Right ventricle myocardium inferior (tissue), 1 donor: Measurements from ENCODE around the gene CYRIA. TPM values are rescaled to one million over a fixed set of nuclear protein-coding genes. Genes with fewer than 3 reads are reported as not detected.

Source experiments
- ATAC-seq: fragments of 200-7000 bp; cut with Tn5 transposase; one replicate; pipeline ENCODE4 v1.9.1; 2020; ENCODE audit warnings: mild to moderate bottlenecking, moderate library complexity
- DNase-seq: peaks from one replicate; pipeline ENCODE4 v3.0.0; 2021; ENCODE audit errors: missing footprints
- intact Hi-C: fragments of 100-400 bp; cut with DNase I; formaldehyde crosslinking; loops from one replicate; pipeline ENCODE4 v1.11.0; 2022
- long read RNA-seq: library from polyadenylated mRNA; unstranded; transcript quantifications from one replicate; pipeline ENCODE4 v2.0.0, GENCODE V29; 2021
- total RNA-seq: library from RNA; stranded (reverse); fragmentation: NEBNext Ultra II Directional; extraction: Animal tissue kit (Norgen Biotek cat#: 25700); gene quantifications from one replicate; pipeline ENCODE4 v1.2.1, GENCODE V29; 2021
- donor health status: DM: no; HTN: yes; CAD: no; lungs with severe emphysema.

CYRIA gene
- 5.1 TPM for total RNA-seq
- long read RNA-seq, partial matches to known transcripts: 0 of 1 reads
- long read RNA-seq, other reads (novel, unspliced or antisense): 1 of 1 reads

DNA sequence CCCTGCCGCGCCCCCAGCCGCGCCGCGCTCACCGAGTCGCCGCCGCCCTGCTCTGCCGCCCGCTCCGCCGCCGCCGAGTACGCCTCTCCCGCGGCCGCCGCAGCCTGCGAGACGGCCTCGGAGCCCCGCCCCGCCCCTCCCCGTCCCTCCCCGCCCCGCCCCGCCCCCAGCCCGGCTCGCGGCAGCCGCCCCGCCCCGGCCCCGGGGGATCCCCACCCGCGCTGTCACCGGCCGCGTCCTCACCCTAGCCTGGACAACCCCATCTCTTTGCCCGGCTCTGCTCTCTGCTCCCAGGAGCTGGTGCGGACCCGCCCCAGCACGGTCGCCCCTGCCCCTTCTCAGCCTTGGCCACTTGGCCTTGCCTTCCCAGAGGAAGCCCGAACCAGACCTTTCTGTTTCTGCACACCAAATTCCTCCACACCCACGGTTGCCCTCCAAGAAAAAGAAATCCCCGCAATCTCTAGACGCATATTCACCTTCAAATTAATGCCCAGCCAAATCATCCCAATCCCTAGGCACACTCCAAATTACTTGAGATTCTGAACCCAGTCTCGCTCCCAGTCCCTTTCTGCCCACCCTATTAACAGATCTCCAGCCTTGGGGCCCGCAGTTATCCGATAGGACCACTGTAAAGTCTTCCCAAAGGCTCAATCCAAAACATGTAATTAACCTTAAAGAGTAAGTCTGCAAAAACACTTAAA, at the start of gene CYRIA:
Gene CYRIA, minus strand, starts transcription at position 87 of the 701 bp plus-strand sequence. CDS start 77,715 bp downstream, outside the sequence.
- intact Hi-C loops: loop anchor here (2.0 kb wide), 1 partner anchor 51 kb away; no protein-coding TSS in a partner anchor
- ATAC-seq (peak; percentile 83), DNase-seq (peak; percentile 86)

DNA sequence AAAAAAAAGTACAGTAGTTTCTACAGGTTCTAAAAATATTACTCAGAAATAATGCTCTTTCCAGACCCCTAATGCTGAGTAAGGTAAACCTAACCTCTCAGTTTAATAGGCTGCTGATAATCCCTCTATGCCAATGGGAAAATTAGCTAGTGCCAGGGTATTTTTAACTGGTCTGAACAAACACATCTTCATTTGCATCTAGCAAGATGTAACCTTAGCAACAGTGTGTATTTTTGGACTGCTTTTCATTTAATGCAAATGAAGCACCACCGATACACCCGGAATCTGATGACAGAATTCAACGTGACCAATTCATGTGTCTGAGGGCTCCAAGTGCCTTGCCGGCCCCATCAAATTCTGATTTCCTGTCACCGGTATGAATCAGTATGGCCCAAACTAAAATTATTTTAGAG, 47.4 kb upstream of the CYRIA start:
- ATAC-seq (no peak), DNase-seq (no peak)
- intact Hi-C loops: no loop called here

DNA sequence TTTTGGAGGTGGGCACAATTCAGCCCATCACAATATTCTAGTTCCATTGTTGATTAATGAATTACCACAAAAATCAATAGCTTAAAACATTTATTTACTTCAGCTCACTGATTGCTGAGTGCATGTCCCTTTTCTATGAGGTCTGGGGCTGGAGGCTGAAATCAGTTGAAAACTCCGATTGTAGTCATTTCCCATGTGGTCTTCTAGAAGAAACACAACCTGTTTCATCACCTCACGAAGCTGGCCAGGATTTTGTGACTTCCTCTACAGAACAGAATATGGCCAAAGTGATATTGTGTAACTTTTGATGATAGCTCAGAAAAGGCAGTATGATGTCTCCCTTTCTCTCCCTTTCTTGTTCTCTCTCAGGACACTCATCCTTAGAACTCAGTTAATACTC, 44.1 kb upstream of the CYRIA start:
- peak; percentile 13 for ATAC-seq
- intact Hi-C loops: no loop called here
- no peak for DNase-seq

DNA sequence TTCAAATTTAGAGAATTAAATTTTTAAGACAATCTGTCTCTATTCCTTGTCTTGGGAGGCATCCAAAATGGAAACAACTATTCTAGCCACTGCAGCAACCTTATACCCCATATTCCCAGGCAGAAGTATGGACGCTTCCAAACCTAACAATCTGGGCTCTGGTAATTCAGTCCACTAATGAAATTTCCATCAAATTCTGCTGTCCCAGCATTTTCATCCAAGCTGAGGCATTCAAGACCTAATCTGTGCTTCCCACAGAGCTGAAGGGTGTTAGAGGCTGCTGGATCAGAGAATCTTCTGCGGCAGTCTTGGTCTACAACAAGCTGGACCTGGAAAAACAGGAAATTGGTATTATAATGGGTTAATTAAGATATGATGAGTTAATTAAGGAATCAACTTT, 42.5 kb upstream of the CYRIA start:
- DNase-seq (no peak), ATAC-seq (no peak)
- intact Hi-C loops: no loop called here

DNA sequence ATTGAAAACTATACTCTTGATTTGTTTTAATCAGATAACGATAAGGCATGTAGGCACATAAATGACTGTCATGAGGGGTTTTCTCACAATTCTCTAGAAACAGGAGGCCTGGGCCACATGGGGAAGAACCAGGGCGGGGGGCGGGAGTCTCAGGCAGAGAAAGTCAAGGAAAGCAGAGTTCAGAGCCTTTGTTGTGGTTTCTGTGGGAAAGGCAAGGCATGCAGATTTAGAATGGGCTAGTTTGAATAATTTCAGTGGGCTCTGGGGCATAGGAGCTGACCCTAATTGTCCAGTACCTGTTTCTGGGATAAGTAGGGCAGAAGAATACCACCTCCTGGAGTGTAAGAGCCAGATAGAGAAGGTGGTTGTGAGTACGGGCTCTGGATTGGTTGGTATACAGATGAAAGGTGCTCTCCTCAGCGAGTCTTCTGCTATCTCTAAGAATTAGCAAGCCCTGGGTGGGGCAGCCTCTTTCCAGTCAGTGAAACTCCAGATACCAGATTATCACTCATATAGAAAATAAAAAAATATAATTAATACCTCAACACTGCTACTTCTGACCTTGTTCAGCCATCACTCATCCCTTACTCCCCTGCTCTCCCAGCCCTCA, 41.5 kb upstream of the CYRIA start:
- ATAC-seq: no peak
- intact Hi-C loops: no loop called here
- DNase-seq: no peak

DNA sequence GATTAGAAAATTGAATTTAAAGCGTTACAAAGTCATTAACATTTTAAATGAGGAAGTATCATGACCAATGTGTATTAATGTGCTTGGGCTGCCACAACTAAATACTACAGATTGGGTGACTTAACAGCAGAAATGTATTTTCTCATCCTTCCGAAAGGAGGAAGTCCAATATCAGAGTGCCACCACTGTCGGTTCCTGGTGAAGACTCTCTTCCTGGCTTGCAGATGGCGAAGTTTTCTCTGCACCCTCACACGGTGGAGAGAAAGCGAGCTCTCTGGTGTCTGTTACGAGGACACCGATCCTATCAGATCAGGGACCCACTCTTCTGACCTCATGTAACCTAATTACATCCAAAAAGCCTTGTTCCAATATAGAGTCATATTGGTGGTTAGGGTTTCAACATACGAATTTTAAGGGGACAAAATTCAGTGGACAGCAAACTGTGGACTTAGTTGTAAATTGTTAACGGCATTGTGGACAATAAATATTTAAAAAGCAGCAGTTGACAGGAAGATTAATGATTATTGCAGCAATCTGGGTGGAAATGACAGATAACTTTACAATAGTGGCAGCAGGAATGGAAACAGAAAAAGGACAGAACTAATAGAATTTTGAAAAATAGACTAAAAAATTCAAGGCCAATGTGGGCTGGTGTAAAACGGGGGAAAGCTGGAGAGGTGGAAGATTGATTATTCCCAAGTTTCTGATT, 35.1 kb upstream of the CYRIA start:
- no peak for ATAC-seq
- no peak for DNase-seq
- intact Hi-C loops: no loop called here

DNA sequence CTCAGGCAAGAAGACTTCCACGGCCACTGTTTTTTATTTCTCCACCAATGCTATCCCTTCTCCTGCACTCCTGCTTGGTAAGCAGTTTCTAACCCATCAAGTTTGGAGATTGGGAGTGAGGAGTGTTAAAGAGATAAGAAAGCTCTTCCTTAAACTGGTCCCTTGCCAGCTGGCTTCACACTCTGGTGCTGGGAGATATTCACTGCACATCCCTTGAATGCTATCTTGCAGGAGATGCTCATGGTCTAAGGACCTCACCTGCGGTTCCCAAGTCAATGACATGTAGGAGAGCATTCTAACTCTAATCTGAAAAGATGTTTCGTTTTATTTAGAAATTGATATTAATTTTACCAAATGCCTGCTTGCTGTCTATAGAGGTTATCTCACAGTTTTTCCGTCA, 28.2 kb upstream of the CYRIA start:
- no peak for ATAC-seq
- intact Hi-C loops: no loop called here
- no peak for DNase-seq

DNA sequence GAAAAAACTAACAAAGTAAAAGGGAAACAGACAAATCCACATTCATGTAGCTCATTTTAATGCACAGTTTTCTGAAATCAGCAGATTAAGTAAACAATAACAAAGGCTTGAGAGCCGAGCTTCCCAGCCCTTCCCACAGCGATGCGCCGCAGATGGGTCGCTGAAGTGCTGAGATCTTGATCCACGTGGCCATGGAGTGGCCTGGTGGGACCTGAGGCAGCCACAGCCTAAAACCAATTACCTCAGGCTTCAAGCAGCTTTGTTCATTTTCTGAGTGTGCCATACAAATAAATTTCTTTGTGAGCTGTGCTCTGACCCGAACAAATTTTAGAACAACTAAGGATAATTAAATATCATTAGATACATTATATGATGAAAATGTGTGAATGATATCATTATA, 25.6 kb upstream of the CYRIA start:
- intact Hi-C loops: no loop called here
- ATAC-seq: no peak
- no peak for DNase-seq

DNA sequence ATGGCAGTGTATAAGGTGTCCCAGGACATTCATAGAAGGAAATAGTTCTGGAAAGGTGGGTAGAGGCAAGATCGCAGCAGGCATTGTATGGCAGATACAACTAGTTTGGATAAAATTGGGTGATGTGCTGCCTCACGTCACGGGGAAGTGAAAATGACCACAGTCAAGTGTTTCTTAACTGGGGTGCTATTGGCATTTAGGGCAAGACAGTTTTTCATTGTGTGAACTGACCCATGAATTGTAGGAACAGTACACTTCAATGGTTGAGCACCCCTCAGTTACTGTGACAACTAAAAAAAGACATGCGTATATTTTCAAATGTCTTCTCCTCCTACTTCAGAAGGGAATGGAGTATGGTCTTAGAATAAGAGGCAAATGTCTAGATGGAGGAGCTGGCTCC, 22.3 kb upstream of the CYRIA start:
- no peak for ATAC-seq
- DNase-seq: no peak
- intact Hi-C loops: no loop called here

DNA sequence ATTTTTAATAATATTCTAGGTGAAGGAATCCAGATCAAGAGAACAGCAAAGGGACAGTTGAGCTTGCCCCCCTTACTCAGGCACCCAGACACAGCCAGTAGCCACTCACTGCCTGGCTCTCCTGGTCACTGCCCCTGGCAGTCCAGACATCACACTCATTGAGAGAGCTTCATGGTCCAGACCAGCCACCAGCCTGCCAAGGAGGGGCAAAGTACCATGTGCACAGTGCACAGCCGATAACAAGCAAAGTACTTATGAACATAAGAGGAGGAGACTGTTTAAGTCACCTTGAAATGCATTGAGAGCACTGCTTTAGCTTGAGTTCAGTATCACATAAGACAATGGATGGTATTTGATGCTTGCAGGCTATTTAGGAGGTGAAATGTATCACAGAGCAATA, 21.6 kb upstream of the CYRIA start:
- ATAC-seq (peak; percentile 83), DNase-seq (no peak)
- intact Hi-C loops: no loop called here

DNA sequence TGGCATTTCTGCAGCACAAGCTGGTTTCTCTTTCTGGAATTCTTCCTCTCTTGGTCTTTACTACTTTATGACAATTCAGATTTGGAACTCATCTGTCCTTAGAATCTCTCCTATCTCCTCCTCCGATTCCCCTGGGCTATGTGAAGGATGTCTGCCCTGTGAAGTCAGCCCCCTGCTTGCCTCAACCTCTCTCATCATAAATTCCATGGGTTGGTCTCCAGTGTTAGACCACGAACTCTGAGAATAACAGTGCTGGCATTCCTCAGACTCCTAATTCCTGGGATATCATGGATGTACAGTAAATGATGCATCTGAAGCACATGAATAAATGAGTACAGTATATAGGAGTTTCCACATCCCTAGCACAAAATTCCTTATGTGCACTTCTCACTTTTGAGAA, 21.0 kb upstream of the CYRIA start:
- no peak for DNase-seq
- intact Hi-C loops: no loop called here
- ATAC-seq: no peak

DNA sequence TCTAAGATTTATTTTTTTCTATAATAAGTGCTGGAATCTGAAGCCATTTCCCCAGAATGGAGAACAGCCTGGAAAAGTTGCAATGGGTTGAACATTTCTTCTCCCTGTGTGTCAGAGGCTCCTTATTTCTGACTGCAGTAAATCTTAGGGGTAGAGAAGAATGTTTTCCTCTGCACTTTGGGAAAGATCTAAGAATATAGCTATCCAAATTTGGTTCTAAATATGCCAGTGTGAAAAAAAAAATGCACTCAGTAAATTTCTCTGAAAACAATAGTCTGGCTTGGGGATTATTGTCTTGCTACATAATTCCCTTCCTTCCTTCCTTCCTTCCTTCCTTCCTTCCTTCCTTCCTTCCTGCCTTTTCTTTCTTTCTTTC, 19.7 kb upstream of the CYRIA start:
- ATAC-seq (no peak), DNase-seq (no peak)
- intact Hi-C loops: no loop called here

DNA sequence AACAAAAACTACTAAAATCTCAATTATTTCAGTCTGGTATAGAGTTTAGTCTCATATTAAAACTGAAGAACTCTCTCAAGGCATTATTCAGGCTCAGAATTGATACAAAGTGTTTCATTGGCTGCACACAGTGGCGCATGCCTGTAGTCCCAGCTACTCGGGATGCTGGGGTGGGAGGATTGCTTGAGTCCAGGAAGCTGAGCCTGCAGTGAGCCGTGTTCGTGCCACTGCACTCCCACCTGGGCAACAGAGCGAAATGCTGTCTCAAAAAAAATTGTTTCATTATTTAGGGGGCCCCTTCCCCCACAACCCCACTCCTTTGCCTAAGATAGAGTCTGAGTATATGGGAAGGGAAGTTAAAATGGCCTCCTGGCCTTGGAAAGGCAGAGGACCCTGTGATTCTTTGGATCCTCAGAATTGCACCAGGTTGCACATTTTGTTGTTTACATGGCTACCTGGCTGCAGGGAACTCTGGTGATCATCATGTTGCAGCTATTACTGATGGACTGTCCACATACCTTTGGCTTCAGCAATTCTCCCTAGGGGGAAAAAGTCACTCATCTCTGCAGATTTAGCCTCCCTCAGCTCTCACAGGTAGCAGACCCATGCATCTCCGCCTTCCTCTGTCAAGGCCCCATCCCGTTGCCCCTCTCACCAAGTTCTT, 19.2 kb upstream of the CYRIA start:
- intact Hi-C loops: no loop called here
- DNase-seq: no peak
- no peak for ATAC-seq

DNA sequence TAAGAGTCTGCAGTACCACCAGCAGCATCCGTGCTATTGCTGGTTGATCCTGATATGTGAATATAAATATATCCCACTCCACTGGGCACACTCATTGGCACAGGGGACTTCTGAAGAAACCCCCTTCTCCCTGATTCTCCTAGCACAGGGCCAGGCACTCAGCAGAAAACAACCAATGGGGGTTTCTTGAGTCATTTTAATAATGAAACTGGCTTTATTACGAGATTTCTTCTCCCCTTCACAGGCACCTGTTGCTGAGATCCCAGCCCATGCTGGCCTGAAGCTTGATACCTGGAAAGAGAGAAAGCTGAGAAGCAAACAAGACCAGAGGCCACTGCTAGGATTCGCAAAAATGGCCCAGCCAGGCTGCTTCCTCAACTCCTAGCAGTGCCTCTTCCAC, 17.9 kb upstream of the CYRIA start:
- intact Hi-C loops: no loop called here

DNA sequence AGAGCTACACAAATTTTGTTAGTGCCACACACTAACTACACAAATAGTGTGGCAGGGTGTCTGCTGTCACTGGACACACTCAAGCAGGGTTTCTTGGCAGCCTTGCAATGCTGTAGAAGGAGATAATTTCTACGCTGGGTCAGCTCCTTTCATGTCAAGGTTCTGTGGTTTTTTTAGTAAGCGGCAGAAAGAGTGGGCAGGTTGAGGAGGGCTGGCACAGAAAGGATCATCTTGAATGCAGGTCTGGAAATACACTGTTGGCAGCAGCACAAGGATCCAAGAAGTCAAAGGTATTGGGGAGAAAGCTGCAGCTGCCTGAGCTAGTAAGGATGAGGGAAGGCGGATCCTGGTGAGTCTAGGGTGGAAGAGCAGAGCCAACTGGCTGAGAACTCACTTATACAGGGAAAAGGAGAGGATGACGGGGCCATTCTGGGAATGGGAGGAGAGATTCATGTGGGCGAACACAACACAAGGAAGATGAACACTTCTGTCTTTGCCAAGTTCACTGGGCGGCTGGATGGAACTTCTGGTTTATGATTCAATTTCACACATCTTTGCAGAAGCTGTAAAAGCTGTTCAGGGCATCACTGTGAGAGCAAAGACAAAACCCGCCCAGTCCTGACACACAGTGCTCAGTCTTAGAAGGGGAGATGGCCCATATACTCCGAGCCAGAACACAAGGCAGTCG, 16.9 kb upstream of the CYRIA start:
- peak; percentile 45 for DNase-seq
- ATAC-seq: peak; percentile 65
- intact Hi-C loops: no loop called here

More for the DNA sequence above, 17.9 kb upstream of the CYRIA start:
- ATAC-seq: no peak
- no peak for DNase-seq

DNA sequence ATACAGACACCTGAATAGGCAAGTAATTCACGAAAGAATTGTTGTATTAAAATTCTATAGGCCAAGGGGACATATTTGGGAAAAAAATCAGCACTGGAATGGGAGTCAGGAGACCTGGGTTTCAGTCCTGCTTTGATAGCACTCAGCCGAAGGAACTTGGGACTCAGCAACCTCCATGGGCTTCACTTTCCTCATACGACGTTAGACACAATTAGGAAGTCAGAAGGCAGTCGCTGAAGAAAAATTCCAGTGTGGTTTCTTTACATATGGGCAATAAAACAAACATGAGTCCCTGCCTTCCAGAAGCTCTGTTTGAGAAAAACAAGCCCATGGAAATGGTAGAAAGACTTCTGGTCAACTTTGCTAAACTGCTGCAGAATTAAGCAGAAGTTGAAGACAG, 15.1 kb upstream of the CYRIA start:
- DNase-seq (no peak), ATAC-seq (no peak)
- intact Hi-C loops: no loop called here

DNA sequence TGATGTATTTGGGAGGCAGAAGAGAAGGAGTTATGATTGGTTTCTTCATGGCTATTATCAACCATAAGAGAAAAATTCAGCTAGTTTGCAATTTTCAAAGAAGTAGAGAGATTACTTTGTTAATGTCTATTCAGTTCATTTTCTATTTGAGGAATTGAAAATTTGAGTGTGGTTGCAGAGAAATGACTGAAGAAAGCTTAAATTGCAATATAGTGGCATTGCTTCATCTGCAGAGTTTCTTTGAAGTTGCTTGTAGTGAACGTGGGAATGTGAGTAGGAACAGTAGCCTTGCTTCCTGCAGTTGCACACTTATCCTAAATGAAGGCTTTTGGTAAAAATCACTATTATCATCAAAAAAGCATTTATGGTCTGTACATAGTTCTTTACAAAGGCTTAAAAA, 14.7 kb upstream of the CYRIA start:
- DNase-seq: no peak
- ATAC-seq: no peak
- intact Hi-C loops: no loop called here

DNA sequence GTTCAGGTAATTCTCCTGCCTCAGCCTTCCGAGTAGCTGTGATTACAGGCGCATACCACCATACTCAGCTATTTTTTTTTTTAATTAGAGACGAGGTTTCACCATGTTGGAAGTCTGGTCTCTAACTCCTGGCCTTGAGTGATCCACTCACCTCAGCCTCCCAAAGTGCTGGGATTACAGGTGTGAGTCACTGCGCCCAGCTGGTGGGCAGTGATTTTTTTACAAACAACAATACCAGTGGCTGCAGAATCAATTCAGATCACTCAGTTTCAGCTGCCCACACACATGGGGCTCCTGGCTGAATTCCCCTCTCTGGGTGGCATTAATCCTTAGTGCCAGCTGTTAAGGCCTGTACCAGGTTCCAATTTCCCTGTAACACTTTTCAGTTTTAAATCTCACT, 13.3 kb upstream of the CYRIA start:
- ATAC-seq (no peak), DNase-seq (no peak)
- intact Hi-C loops: no loop called here

DNA sequence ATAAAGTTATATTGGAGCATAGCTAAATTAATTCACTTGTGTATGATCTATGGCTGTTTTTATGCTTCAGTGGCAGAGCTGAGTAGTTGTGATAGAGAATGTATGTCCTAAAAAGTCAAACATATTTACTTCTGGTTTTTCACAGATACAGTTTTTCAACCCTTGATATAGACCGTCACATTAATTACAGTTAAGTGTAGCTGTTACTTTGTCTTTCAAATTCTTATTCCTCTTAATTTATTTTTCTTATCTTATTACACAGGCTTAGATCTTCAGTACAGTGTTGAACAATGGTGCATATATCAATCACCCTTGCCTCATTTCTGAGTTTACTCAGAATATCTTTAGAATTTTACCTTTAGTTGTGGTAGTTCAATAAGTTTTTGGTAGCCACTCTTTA, 12.2 kb upstream of the CYRIA start:
- ATAC-seq (no peak), DNase-seq (no peak)
- intact Hi-C loops: no loop called here
